Aorta (tissue), 5 donors: ENCODE results near the gene APOBEC3B. TPM values are rescaled to one million over a fixed set of nuclear protein-coding genes. Genes with fewer than 3 reads are reported as not detected.

Experiments used
- ATAC-seq: fragments of 200-7000 bp; cut with Tn5 transposase; one replicate; pipeline ENCODE4 v1.9.1; 2022; ENCODE audit warnings: moderate library complexity; ENCODE audit not compliant: low FRiP score
- DNase-seq, 2 donors: peaks; one replicate each; pipeline ENCODE4 v3.0.0-alpha.2; 2020
- H3K27ac ChIP-seq, 2 donors: one replicate each; pipeline ENCODE4 v1.5.1; 2013; ENCODE audit warnings: low read length in 2 of 2, mild to moderate bottlenecking in 2 of 2, moderate library complexity in 2 of 2, control low read depth in 1 of 2, inconsistent platforms in 1 of 2, low read depth in 1 of 2
- H3K27me3 ChIP-seq, 2 donors: one replicate each; pipeline ENCODE4 v1.6.1; 2013; ENCODE audit warnings: control low read depth in 1 of 2, low read length in 1 of 2, mild to moderate bottlenecking in 1 of 2, moderate library complexity in 1 of 2; ENCODE audit not compliant: insufficient read depth in 2 of 2, control insufficient read depth in 1 of 2
- H3K36me3 ChIP-seq, 2 donors: one replicate each; pipeline ENCODE4 v1.6.1; 2013; ENCODE audit warnings: control low read depth in 1 of 2, low read length in 1 of 2, mild to moderate bottlenecking in 1 of 2; ENCODE audit not compliant: insufficient read depth in 2 of 2, control insufficient read depth in 1 of 2
- H3K4me1 ChIP-seq, 2 donors: one replicate each; pipeline ENCODE4 v1.6.1; 2013; ENCODE audit warnings: low read length in 2 of 2, control low read depth in 1 of 2, mild to moderate bottlenecking in 1 of 2, moderate library complexity in 1 of 2; ENCODE audit not compliant: insufficient read depth in 2 of 2, control insufficient read depth in 1 of 2
- H3K4me3 ChIP-seq, 2 donors: one replicate each; pipeline ENCODE4 v1.5.1; 2013; ENCODE audit warnings: low read length in 2 of 2, control low read depth in 1 of 2, mild to moderate bottlenecking in 1 of 2
- H3K9me3 ChIP-seq: one replicate; pipeline ENCODE4 v1.6.1; 2013; ENCODE audit warnings: mild to moderate bottlenecking, low read length; ENCODE audit not compliant: control insufficient read depth
- WGBS, 2 donors: extraction: QIAGEN DNeasy Blood & Tissue Kit; methylation state at CpG; one replicate each; pipeline ENCODE4 v1.1.7; 2013; 5-methylcytosine and 5-hydroxymethylcytosine counted together
- intact Hi-C, 2 donors: fragments of 100-400 bp; cut with DNase I; formaldehyde crosslinking; loops; one replicate each; pipeline versions ENCODE4 v1.14.2 to v1.15.0; 2022
- polyA plus RNA-seq, 2 donors: library from polyadenylated mRNA; stranded (reverse); fragments of 200-250 nt; gene quantifications; one replicate each; pipeline ENCODE4 v1.2.3, GENCODE V29; 2013
- total RNA-seq, 2 donors: library from RNA; stranded (reverse); fragmentation: NEBNext Ultra II Directional; extraction: Animal tissue kit (Norgen Biotek cat#: 25700); gene quantifications; one replicate each; pipeline ENCODE4 v1.2.1, GENCODE V29; 2021
- donor health status: healthy with polysubstance abuse.
- donor health status: Bipolar disorder and iron deficiency.
- donor health status: DM: no; HTN: no; CAD: no.
- donor health status: DM: no; HTN: no; CAD: no.
- donor health status: DM: yes; HTN: yes; CAD: no.

The APOBEC3B gene
- total and polyA plus RNA-seq, 4 donors = 1.4 to 2.0 TPM; not detected in 2

DNA sequence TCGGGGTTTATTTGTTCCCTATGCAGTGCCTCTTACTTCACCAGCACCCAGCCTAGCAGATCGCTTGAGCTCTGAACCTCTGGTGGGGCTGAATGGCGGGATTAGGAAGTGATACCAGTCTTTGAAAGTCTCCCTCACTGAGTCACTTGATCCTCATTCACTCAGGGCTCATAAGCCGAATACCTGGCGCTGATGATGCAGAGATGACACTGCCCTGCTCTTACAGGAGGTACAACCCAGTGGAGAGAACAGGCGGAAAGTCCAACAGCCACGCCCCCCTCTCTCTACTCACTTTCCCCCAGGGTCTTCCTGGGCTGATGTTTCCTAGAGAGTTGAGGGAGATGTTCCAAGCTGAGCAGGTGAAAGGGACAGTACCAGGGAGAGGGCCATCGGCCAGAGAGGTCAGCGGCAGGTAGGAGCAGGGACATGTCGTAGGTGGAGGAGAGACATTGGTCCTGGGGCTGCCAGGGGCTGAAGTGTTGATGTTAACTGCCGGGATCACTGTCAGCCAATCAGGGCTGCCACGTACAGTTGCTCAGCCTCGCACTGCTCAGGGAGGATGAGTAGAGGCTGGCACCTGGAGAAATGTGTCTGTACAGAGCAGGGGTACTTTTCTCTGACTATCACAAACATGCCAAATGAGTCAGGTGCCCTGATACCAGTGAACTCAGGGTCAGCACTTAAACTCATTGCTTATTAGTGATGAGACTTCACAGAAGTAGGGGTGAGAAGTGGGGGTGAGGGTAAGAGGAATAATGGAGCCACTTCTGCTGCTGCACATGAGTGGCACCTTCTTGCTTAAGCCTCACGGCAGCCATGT, 34.6 kb upstream of the APOBEC3B start:
- no peak overlapping the region for H3K4me3 ChIP-seq
- intact Hi-C loops = no loop called here
- 86 to 87% methylated on average over 14 of the region's 14 CpGs for WGBS, 2 donors
- H3K4me1 ChIP-seq = no peaks in the 10 kb centered on the region
- ATAC-seq (no peak), DNase-seq (peak in 1 of 2 donors; percentile 56)
- no peaks in the 10 kb centered on the region for H3K27me3 ChIP-seq
- no peaks in the 10 kb centered on the region for H3K36me3 ChIP-seq
- no peaks in the 10 kb centered on the region for H3K9me3 ChIP-seq
- no peak overlapping the region for H3K27ac ChIP-seq

DNA sequence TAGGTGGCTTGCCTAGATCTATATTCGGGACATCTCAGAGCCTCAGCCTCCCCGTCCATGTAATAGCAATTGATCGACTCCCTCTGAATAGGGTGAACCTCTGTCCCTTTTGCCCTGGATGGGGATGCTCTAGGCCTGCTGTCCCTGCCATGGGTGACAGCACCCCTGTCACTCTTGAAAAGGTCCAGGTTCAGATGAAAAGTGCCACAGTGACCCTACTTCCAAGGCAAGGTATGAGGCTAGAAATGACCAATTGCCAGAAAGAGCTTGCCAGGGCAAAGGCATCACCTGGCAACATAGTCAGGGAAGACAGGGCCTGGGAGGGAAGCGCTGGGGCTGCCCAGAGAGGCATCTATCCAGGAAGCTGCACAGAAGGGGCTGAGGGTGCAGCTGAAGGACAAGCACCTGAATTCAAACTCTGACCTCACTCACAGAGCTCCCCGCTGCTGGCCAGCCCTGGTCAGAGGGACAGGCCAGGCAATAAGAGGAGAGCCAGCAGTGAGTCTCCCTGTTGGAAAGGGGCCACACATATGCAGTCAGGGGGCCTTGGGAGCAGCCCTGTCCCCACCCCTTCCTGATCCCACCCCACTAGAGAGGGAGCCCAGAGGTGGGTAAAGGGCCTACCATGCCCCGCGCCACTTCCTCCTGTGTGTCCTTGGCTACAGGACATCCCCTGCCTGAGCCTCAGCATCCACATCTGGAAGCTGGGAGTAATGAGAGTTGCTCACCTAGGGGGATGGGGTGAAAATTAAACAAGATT, 33.8 kb upstream of the APOBEC3B start:
- no peak overlapping the region for H3K4me3 ChIP-seq
- no peak overlapping the region for H3K27ac ChIP-seq
- H3K36me3 ChIP-seq = no peaks in the 10 kb centered on the region
- DNase-seq = no peak
- H3K9me3 ChIP-seq = no peaks in the 10 kb centered on the region
- no peaks in the 10 kb centered on the region for H3K27me3 ChIP-seq
- ATAC-seq = no peak
- 92% methylated on average over 7 of the region's 7 CpGs for WGBS, 2 donors
- intact Hi-C loops = no loop called here
- H3K4me1 ChIP-seq = no peaks in the 10 kb centered on the region

DNA sequence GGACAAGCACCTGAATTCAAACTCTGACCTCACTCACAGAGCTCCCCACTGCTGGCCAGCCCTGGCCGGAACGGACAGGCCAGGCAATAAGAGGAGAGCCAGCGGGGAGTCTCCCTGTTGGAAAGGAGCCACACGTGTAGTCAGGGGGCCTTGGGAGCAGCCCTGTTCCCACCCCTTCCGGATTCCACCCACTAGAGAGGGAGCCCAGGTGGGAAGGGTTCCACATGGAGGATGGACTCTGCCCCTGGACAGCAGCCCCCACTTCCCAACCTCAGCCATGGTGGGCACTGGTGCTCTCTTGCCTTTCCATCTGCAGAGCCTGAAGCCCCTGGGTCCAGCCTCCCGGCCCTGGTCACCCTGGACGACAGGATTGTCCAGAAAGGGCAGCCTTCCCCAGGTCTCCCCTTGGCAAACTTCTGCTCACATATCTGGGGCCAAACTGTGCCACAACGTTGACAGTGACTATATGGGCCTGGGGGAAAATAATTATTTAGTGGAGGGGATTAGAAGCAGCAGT, 32.2 kb upstream of the APOBEC3B start:
- no peak for ATAC-seq
- no peaks in the 10 kb centered on the region for H3K27me3 ChIP-seq
- no peaks in the 10 kb centered on the region for H3K4me1 ChIP-seq
- intact Hi-C loops = no loop called here
- DNase-seq = peak; percentile 29 to 73
- no peaks in the 10 kb centered on the region for H3K36me3 ChIP-seq
- no peaks in the 10 kb centered on the region for H3K9me3 ChIP-seq
- no peak overlapping the region for H3K4me3 ChIP-seq
- WGBS, 2 donors = 75 to 81% methylated on average over 8 of the region's 8 CpGs
- H3K27ac ChIP-seq = no peak overlapping the region

GRCh38 chr22:38950527-38951295, 31.4 kb upstream of the APOBEC3B start:
- no peak overlapping the region for H3K27ac ChIP-seq
- WGBS, 2 donors = 79 to 81% methylated on average over 10 to 13 of the region's 13 CpGs
- H3K27me3 ChIP-seq = no peaks in the 10 kb centered on the region
- H3K36me3 ChIP-seq = no peaks in the 10 kb centered on the region
- ATAC-seq (no peak), DNase-seq (peak; percentile 28 to 70)
- no peaks in the 10 kb centered on the region for H3K4me1 ChIP-seq
- intact Hi-C loops = no loop called here
- H3K4me3 ChIP-seq = no peak overlapping the region
- H3K9me3 ChIP-seq = no peaks in the 10 kb centered on the region

DNA sequence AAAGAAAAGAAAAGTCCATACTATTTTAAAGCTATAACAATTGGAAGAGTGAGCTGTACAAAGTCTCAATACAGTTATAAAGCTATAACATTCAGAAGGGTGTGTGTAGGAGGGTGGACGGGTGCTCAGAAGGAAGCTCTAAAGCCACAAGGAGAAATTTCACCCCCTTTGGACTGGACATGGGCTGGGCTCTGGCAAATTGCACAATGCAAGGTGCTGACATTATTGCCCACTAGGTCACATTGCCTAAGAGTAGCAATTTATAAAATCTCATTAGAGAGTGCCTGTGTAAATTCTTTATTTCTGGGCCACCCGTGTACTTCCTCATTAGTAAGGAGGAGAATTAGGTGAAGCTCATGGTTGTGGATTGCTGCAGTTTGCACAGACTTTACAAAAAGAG, 30.4 kb upstream of the APOBEC3B start:
- intact Hi-C loops = no loop called here
- H3K9me3 ChIP-seq = no peaks in the 10 kb centered on the region
- H3K27me3 ChIP-seq = no peaks in the 10 kb centered on the region
- no peak overlapping the region for H3K4me3 ChIP-seq
- no peak overlapping the region for H3K27ac ChIP-seq
- no peaks in the 10 kb centered on the region for H3K4me1 ChIP-seq
- H3K36me3 ChIP-seq = no peaks in the 10 kb centered on the region
- 76 to 82% methylated on average over 2 of the region's 2 CpGs for WGBS, 2 donors
- peak in 1 of 2 donors; percentile 21 for DNase-seq
- no peak for ATAC-seq

DNA sequence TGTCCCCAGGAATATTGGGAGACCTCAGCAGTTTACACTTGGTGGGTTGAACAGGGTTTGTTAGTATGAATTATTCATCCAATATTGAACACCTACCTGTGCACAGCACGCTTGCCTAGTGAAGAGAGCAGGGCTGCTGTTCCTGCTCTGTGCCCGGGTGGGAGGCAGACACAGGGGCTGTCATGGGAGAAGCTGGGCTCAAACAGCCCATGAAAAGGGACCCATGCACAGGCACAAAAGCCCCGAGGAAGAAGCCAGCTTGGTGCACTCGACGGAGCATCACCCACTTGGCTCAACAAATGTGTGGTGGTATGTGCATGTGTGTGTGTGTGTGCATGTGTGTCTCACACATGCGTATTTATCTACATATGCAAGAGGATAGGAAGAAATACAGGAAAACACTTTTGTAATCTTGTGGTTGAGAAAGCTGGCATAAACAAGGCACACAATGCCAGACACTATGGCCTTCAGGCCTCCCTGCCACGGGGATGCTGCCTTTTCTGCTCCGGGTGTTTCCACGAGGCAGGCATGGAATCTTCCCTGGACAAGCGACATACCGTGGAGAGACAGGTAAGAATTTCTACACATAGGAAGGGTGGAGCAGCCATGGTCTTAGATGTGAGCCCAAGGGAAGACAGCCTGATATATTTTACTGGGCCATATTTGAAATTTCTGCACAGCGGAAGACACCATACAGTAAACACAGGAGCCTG, 29.7 kb upstream of the APOBEC3B start:
- DNase-seq (peak in 1 of 2 donors; percentile 61), ATAC-seq (no peak)
- H3K27me3 ChIP-seq = no peaks in the 10 kb centered on the region
- H3K4me1 ChIP-seq = no peaks in the 10 kb centered on the region
- WGBS, 2 donors = 91 to 93% methylated on average over 12 of the region's 12 CpGs
- H3K9me3 ChIP-seq = no peaks in the 10 kb centered on the region
- H3K4me3 ChIP-seq = no peak overlapping the region
- H3K27ac ChIP-seq = no peak overlapping the region
- H3K36me3 ChIP-seq = no peaks in the 10 kb centered on the region
- intact Hi-C loops = no loop called here

DNA sequence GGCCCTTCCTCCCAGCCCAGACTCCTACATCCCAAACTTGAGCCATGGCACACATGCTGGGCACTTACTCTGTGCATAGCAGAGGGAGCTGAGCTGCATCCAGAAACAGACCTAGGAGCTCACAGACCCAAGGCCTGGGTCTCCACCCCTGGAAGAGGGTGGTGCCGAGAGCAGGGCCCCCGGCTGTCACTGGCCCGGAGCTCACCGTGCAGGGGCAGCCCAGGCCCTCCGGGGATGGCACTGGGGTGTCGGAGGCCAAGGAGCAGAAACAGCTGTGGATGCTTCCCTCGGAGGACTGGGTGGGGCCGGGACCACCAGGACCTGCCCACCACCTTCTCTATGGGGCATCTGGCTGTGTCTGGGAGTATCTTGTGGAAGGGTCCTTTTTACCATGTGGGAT, 29.1 kb upstream of the APOBEC3B start:
- ATAC-seq = no peak
- Histone ChIP-seq H3K4me1 (no peaks in the 10 kb centered on the region), H3K4me3 (no peak overlapping the region), H3K36me3 (no peaks in the 10 kb centered on the region), H3K9me3 (no peaks in the 10 kb centered on the region), H3K27me3 (no peaks in the 10 kb centered on the region), H3K27ac (no peak overlapping the region)
- intact Hi-C loops = no loop called here
- WGBS, 2 donors = 90 to 93% methylated on average over 8 of the region's 8 CpGs
- peak in 1 of 2 donors; percentile 59 for DNase-seq
